ENCODE results near the gene BRME1. TPM values are rescaled to one million over a fixed set of nuclear protein-coding genes. Genes with fewer than 3 reads are reported as not detected.

The BRME1 gene
- polyA plus RNA-seq, 1 donor (not counting 4 experiments of a cell fraction or from before 2014, with no cell fraction given): 0.22 TPM

DNA sequence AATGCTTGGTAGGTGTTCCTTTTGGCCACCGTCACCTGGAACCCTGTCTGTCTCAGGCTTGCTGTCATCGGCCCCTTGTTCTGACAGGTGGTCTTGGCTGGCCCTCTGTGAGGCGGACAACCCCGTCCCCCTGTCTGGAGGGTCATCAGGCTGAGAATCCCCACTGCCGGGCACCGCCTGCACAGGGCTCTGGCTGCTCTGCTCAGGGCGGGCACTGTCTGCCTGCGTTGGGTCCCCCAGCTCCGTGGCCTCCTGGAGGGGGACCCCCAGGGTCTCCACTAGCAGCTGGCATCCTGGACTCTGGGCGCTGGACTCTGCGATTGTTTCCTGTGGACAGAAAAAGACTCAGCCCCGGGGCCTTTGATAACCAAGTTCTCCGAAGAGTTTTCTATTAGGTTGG is 15.8 kb downstream of the BRME1 start:
- Histone ChIP-seq H3K9me3 (ENCODE audit: control insufficient read depth, low read depth, low read length) (no peaks in the 10 kb centered on the region), H3K4me3 (ENCODE audit: control insufficient read depth in 2 of 3, extremely low read depth in 1 of 3, insufficient read depth in 2 of 3, low read depth in 1 of 3, low read length in 3 of 3) (no peak overlapping the region), H3K79me2 (ENCODE audit: control insufficient read depth, insufficient read depth, low read length) (no peaks in the 10 kb centered on the region), H3K4me2 (ENCODE audit: control insufficient read depth, extremely low read depth, insufficient read depth, low read depth, low read length) (no peak overlapping the region), H3K9ac (ENCODE audit: control insufficient read depth, extremely low read depth, insufficient read depth, low read length) (no peak overlapping the region), H3K27ac (ENCODE audit: control insufficient read depth, insufficient read depth, low read length) (no peak overlapping the region), H3K4me1 (ENCODE audit: control insufficient read depth, extremely low read depth, insufficient read depth, low read length) (peaks cover 17% of the 10 kb centered on the region), H2AFZ (ENCODE audit: control insufficient read depth, low read length) (no peak overlapping the region), H3K27me3 (ENCODE audit: control insufficient read depth, extremely low read depth, insufficient read depth, low read length) (peaks cover 4% of the 10 kb centered on the region), H4K20me1 (ENCODE audit: control insufficient read depth, extremely low read depth, insufficient read depth, low read length) (no peaks in the 10 kb centered on the region), H3K9me1 (ENCODE audit: control insufficient read depth, extremely low read depth, insufficient read depth, low read length) (no peaks in the 10 kb centered on the region), H3K36me3 (ENCODE audit: control insufficient read depth in 2 of 2, extremely low read depth in 1 of 2, insufficient read depth in 2 of 2, low read length in 2 of 2) (no peaks in the 10 kb centered on the region)
- DNase-seq (ENCODE audit: low read depth, low spot score) (no peak), FAIRE-seq (no peak)
- TF ChIP-seq EZH2 (IDR thresholded peaks at IDR 0.05; ENCODE audit: low read length): no peak
- TF ChIP-seq, protein P1, sequence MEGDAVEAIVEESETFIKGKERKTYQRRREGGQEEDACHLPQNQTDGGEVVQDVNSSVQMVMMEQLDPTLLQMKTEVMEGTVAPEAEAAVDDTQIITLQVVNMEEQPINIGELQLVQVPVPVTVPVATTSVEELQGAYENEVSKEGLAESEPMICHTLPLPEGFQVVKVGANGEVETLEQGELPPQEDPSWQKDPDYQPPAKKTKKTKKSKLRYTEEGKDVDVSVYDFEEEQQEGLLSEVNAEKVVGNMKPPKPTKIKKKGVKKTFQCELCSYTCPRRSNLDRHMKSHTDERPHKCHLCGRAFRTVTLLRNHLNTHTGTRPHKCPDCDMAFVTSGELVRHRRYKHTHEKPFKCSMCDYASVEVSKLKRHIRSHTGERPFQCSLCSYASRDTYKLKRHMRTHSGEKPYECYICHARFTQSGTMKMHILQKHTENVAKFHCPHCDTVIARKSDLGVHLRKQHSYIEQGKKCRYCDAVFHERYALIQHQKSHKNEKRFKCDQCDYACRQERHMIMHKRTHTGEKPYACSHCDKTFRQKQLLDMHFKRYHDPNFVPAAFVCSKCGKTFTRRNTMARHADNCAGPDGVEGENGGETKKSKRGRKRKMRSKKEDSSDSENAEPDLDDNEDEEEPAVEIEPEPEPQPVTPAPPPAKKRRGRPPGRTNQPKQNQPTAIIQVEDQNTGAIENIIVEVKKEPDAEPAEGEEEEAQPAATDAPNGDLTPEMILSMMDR (optimal IDR thresholded peaks at IDR 0.05 in 1 of 3, IDR thresholded peaks at IDR 0.05 in 1 of 3, conservative IDR thresholded peaks at IDR 0.05 in 1 of 3; ENCODE audit: extremely low read depth in 1 of 3, insufficient read depth in 2 of 3, low read length in 3 of 3): no peak
- dilution Hi-C loops (cut with MboI; ENCODE audit: extremely low pct_ligation_motif_present, low sequenced_read_pairs): no loop called here

DNA sequence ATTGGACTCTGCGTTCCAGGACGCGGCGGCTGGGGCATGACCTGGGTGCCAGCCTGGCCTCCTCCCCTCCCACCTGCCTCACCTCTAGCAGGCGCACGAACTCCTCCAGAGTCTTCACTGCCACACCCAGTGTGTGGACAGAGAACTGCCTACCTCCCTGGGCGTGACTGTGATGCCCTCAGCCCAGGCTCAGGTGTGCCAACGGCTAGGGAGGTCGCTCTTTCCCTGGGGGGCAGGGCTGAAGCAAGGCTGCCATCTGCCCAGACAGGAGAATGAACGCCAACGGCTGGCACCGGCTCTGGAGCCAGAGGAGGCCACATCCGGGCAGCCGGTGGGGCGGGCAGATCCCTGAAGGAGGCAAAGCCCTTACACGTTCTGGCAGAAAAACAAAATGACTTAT is 17.6 kb downstream of the BRME1 start:
- peak overlapping the region; percentile 17 for H2AFZ ChIP-seq (ENCODE audit: control insufficient read depth, low read length)
- H3K4me3 ChIP-seq (ENCODE audit: control insufficient read depth in 2 of 3, extremely low read depth in 1 of 3, insufficient read depth in 2 of 3, low read depth in 1 of 3, low read length in 3 of 3): no peak overlapping the region
- no peaks in the 10 kb centered on the region for H3K9me1 ChIP-seq (ENCODE audit: control insufficient read depth, extremely low read depth, insufficient read depth, low read length)
- H3K4me2 ChIP-seq (ENCODE audit: control insufficient read depth, extremely low read depth, insufficient read depth, low read depth, low read length): peak overlapping the region; percentile 36
- DNase-seq (ENCODE audit: low read depth, low spot score) (no peak), FAIRE-seq (peak; percentile 56)
- peaks cover 19% of the 10 kb centered on the region for H3K4me1 ChIP-seq (ENCODE audit: control insufficient read depth, extremely low read depth, insufficient read depth, low read length)
- no peaks in the 10 kb centered on the region for H3K9me3 ChIP-seq (ENCODE audit: control insufficient read depth, low read depth, low read length)
- H4K20me1 ChIP-seq (ENCODE audit: control insufficient read depth, extremely low read depth, insufficient read depth, low read length): no peaks in the 10 kb centered on the region
- TF ChIP-seq, protein P1 (optimal IDR thresholded peaks at IDR 0.05 in 1 of 3, IDR thresholded peaks at IDR 0.05 in 1 of 3, conservative IDR thresholded peaks at IDR 0.05 in 1 of 3; ENCODE audit: extremely low read depth in 1 of 3, insufficient read depth in 2 of 3, low read length in 3 of 3): peak in 2 of 3 experiments; percentile 1 to 44
- TF ChIP-seq EZH2 (IDR thresholded peaks at IDR 0.05; ENCODE audit: low read length): no peak
- peaks cover 8% of the 10 kb centered on the region for H3K27me3 ChIP-seq (ENCODE audit: control insufficient read depth, extremely low read depth, insufficient read depth, low read length)
- dilution Hi-C loops (cut with MboI; ENCODE audit: extremely low pct_ligation_motif_present, low sequenced_read_pairs): no loop called here
- H3K79me2 ChIP-seq (ENCODE audit: control insufficient read depth, insufficient read depth, low read length): no peaks in the 10 kb centered on the region
- no peak overlapping the region for H3K27ac ChIP-seq (ENCODE audit: control insufficient read depth, insufficient read depth, low read length)
- no peak overlapping the region for H3K9ac ChIP-seq (ENCODE audit: control insufficient read depth, extremely low read depth, insufficient read depth, low read length)
- no peaks in the 10 kb centered on the region for H3K36me3 ChIP-seq (ENCODE audit: control insufficient read depth in 2 of 2, extremely low read depth in 1 of 2, insufficient read depth in 2 of 2, low read length in 2 of 2)
